OCI-LY7 (cell line): ENCODE results near the gene FLRT1.

Source experiments
- EZH2phosphoT487 ChIP-seq: fragments of 200-600 bp; sonication (generic); IDR thresholded peaks from 2 replicates; pipeline ENCODE4 v1.6.1; 2018; ENCODE audit warnings: low read depth, borderline replicate concordance, mild to moderate bottlenecking, mixed run types, antibody characterized with exemption, low read length, moderate library complexity, mixed read lengths
- TF ChIP-seq, protein P1 (sequence below): fragments of 200-600 bp; sonication (generic); conservative IDR thresholded peaks from 2 replicates; pipeline ENCODE4 v1.5.1; 2014; ENCODE audit warnings: mild to moderate bottlenecking, antibody characterized with exemption, low read length, moderate library complexity, mixed read lengths

GRCh38 chr11:64027651-64028397 lies 7.9 kb upstream of the FLRT1 start:
- TF ChIP-seq, protein P1, sequence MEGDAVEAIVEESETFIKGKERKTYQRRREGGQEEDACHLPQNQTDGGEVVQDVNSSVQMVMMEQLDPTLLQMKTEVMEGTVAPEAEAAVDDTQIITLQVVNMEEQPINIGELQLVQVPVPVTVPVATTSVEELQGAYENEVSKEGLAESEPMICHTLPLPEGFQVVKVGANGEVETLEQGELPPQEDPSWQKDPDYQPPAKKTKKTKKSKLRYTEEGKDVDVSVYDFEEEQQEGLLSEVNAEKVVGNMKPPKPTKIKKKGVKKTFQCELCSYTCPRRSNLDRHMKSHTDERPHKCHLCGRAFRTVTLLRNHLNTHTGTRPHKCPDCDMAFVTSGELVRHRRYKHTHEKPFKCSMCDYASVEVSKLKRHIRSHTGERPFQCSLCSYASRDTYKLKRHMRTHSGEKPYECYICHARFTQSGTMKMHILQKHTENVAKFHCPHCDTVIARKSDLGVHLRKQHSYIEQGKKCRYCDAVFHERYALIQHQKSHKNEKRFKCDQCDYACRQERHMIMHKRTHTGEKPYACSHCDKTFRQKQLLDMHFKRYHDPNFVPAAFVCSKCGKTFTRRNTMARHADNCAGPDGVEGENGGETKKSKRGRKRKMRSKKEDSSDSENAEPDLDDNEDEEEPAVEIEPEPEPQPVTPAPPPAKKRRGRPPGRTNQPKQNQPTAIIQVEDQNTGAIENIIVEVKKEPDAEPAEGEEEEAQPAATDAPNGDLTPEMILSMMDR = no peak
- no peak for TF ChIP-seq EZH2phosphoT487
